A549 (cell line): ENCODE measurements around the gene LDLRAD4. TPM values are rescaled to one million over a fixed set of nuclear protein-coding genes. Genes with fewer than 3 reads are reported as not detected.

Experiments
- ATAC-seq, 2 experiments: fragments of 200-7000 bp in 1 of 2; fragments of >200 bp in 1 of 2; cut with Nextera tagmentation in 1 of 2; cut with Tn5 transposase in 1 of 2; 3 replicates each; pipeline versions ENCODE4 v1.8.0 to v1.9.1; 2018 to 2020; ENCODE audit warnings: mild to moderate bottlenecking in 1 of 2, moderate library complexity in 1 of 2
- CTCF ChIA-PET: fragments of 300-600 bp; sonication (Branson Sonifier 250); formaldehyde crosslinking; extraction: SDS; loops from one replicate; lab custom pipeline; 2021; ENCODE audit warnings: antibody characterized with exemption, inconsistent platforms; lab: Yijun Ruan, JAX
- POLR2A ChIA-PET: fragments of 350-600 bp; formaldehyde crosslinking; extraction: SDS; loops from one replicate; lab custom pipeline; 2021; ENCODE audit warnings: antibody characterized with exemption, inconsistent platforms; lab: Yijun Ruan, JAX
- DNase-seq, 2 experiments: peaks; one replicate each; pipeline versions ENCODE4 v3.0.0 to v3.0.0-alpha.2; 2011 to 2016; ENCODE audit warnings: low read depth in 1 of 2, low spot score in 1 of 2
- FAIRE-seq: peaks from 2 replicates; lab custom pipeline; 2011; peaks lifted over from hg19 to GRCh38; lab: Jason Lieb, UNC
- H3K27ac ChIP-seq, 2 experiments: fragments of >200 bp; sonication (Bioruptor Twin); formaldehyde crosslinking; 3 replicates each; pipeline ENCODE4 v1.5.1; 2016 to 2017
- H3K4me1 ChIP-seq: fragments of >200 bp; sonication (Bioruptor Twin); formaldehyde crosslinking; 3 replicates; pipeline ENCODE4 v1.6.1; 2016
- H3K4me2 ChIP-seq: fragments of >200 bp; sonication (Bioruptor Twin); formaldehyde crosslinking; 3 replicates; pipeline ENCODE4 v1.6.1; 2016
- H3K4me3 ChIP-seq: fragments of >200 bp; sonication (Bioruptor Twin); formaldehyde crosslinking; 3 replicates; pipeline ENCODE4 v1.5.1; 2016
- H3K9me3 ChIP-seq: fragments of >200 bp; sonication (Bioruptor Twin); formaldehyde crosslinking; 3 replicates; pipeline ENCODE4 v1.6.1; 2016
- CBX2 ChIP-seq: fragments of 200-600 bp; sonication (generic); IDR thresholded peaks from 2 replicates; pipeline ENCODE4 v1.6.1; 2016; ENCODE audit warnings: low read depth, mild to moderate bottlenecking, borderline replicate concordance
- CHD4 ChIP-seq: fragments of 200-600 bp; sonication (generic); IDR thresholded peaks from 2 replicates; pipeline ENCODE4 v1.6.1; 2016; ENCODE audit warnings: antibody characterized with exemption, mild to moderate bottlenecking, borderline replicate concordance
- CTCF ChIP-seq: fragments of >200 bp; sonication (Bioruptor Twin); formaldehyde crosslinking; IDR thresholded peaks from 3 replicates; pipeline ENCODE4 v1.5.1; 2016
- EHMT2 ChIP-seq: fragments of 200-600 bp; sonication (generic); IDR thresholded peaks from 2 replicates; pipeline ENCODE4 v1.6.1; 2016; ENCODE audit warnings: antibody characterized with exemption, low read depth, mild to moderate bottlenecking, moderate library complexity
- ESRRA ChIP-seq: fragments of 150-350 bp; IDR thresholded peaks from 2 replicates; pipeline ENCODE4 v1.6.1; 2014; ENCODE audit warnings: mild to moderate bottlenecking, low read length, borderline replicate concordance
- FOSB ChIP-seq: fragments of 250-450 bp; sonication (Bioruptor Pico); IDR thresholded peaks from 2 replicates; pipeline ENCODE4 v1.5.0; 2020; ENCODE audit warnings: mild to moderate bottlenecking, moderate library complexity
- FOXS1 ChIP-seq: fragments of 250-450 bp; sonication (Bioruptor Pico); IDR thresholded peaks from 2 replicates; pipeline ENCODE4 v1.5.0; 2020; ENCODE audit warnings: mild to moderate bottlenecking, moderate library complexity
- GATA3 ChIP-seq: IDR thresholded peaks from 2 replicates; pipeline ENCODE4 v1.6.1; 2012; ENCODE audit warnings: borderline replicate concordance
- HES2 ChIP-seq: fragments of >200 bp; sonication (Bioruptor Twin); formaldehyde crosslinking; IDR thresholded peaks from 2 replicates; pipeline ENCODE4 v1.6.1; 2016
- HOXB13 ChIP-seq: fragments of 250-450 bp; sonication (Bioruptor Pico); IDR thresholded peaks from 2 replicates; pipeline ENCODE4 v1.5.0; 2020; ENCODE audit warnings: low read depth, mild to moderate bottlenecking, moderate library complexity
- HOXB5 ChIP-seq: fragments of 250-450 bp; sonication (Bioruptor Pico); IDR thresholded peaks from 2 replicates; pipeline ENCODE4 v1.5.0; 2020; ENCODE audit warnings: mild to moderate bottlenecking, moderate library complexity
- JUN ChIP-seq, 2 experiments: fragments of >200 bp; sonication (Bioruptor Twin); formaldehyde crosslinking; IDR thresholded peaks; 2 replicates in 1 of 2; 3 replicates in 1 of 2; pipeline ENCODE4 v1.6.1; 2016 to 2017
- KDM5A ChIP-seq: fragments of 200-600 bp; sonication (generic); IDR thresholded peaks from 2 replicates; pipeline ENCODE4 v1.6.1; 2016; ENCODE audit warnings: antibody characterized with exemption, mild to moderate bottlenecking
- MYC ChIP-seq: IDR thresholded peaks from 2 replicates; pipeline ENCODE4 v1.6.1; 2012; ENCODE audit warnings: mild to moderate bottlenecking, inconsistent platforms, low read length, improper control_type of control experiment, borderline replicate concordance
- NFE2L2 ChIP-seq: fragments of 150-350 bp; conservative IDR thresholded peaks from 2 replicates; pipeline ENCODE4 v1.6.1; 2014; ENCODE audit warnings: low read length
- NPAS2 ChIP-seq: fragments of 250-450 bp; sonication (Bioruptor Pico); IDR thresholded peaks from 2 replicates; pipeline ENCODE4 v1.8.0; 2022; ENCODE audit warnings: mild to moderate bottlenecking, moderate library complexity, borderline replicate concordance
- NR3C1 ChIP-seq: fragments of >200 bp; sonication (Bioruptor Twin); formaldehyde crosslinking; IDR thresholded peaks from 3 replicates; pipeline ENCODE4 v1.6.1; 2017
- PBX3 ChIP-seq: IDR thresholded peaks from 2 replicates; pipeline ENCODE4 v1.6.1; 2012
- PHF8 ChIP-seq: fragments of 200-600 bp; sonication (generic); IDR thresholded peaks from 2 replicates; pipeline ENCODE4 v1.6.1; 2016; ENCODE audit warnings: low read depth, mild to moderate bottlenecking, antibody characterized with exemption, moderate library complexity, borderline replicate concordance
- POLR2AphosphoS2 ChIP-seq: conservative IDR thresholded peaks from 2 replicates; pipeline ENCODE4 v1.6.1; 2012; ENCODE audit warnings: low read length, improper control_type of control experiment, inconsistent platforms
- RAD21 ChIP-seq, 2 experiments: fragments of >200 bp in 1 of 2; sonication (Bioruptor Twin) in 1 of 2; formaldehyde crosslinking in 1 of 2; IDR thresholded peaks in 1 of 2; conservative IDR thresholded peaks in 1 of 2; 2 replicates in 1 of 2; 3 replicates in 1 of 2; pipeline ENCODE4 v1.6.1; 2012 to 2018; ENCODE audit warnings: inconsistent platforms in 1 of 2
- RARB ChIP-seq: fragments of 250-450 bp; sonication (Bioruptor Pico); IDR thresholded peaks from 2 replicates; pipeline ENCODE4 v1.8.0; 2021; ENCODE audit warnings: mild to moderate bottlenecking, moderate library complexity
- RFX5 ChIP-seq: fragments of 450-650 bp; IDR thresholded peaks from 2 replicates; pipeline ENCODE4 v1.7.1; 2014; ENCODE audit warnings: antibody characterized with exemption, mild to moderate bottlenecking, moderate library complexity
- USF2 ChIP-seq: fragments of 450-650 bp; IDR thresholded peaks from 2 replicates; pipeline ENCODE4 v1.6.1; 2014; ENCODE audit warnings: antibody characterized with exemption
- ZC3H11A ChIP-seq: fragments of 450-650 bp; IDR thresholded peaks from 2 replicates; pipeline ENCODE4 v1.6.1; 2014; ENCODE audit warnings: antibody characterized with exemption, mild to moderate bottlenecking
- ZFP36 ChIP-seq: fragments of 450-650 bp; IDR thresholded peaks from 2 replicates; pipeline ENCODE4 v1.6.1; 2014; ENCODE audit warnings: borderline replicate concordance; ENCODE audit not compliant: partially characterized antibody
- WGBS: methylation state at CpG from one replicate; pipeline ENCODE4 v1.1.6; 2017; ENCODE audit errors: missing lambda C conversion rate; 5-methylcytosine and 5-hydroxymethylcytosine counted together
- polyA plus RNA-seq, 4 experiments: library from polyadenylated mRNA; depleted of rRNA in 3 of 4; stranded (reverse); fragments of >200 nt; fragmentation: RNase III in 1 of 4; extraction: RNeasy Plus Mini Kit Qiagen cat#74134 plus additional on column Dnase treatment in 1 of 4; gene quantifications; 2 replicates in 3 of 4; 3 replicates in 1 of 4; pipeline ENCODE4 v1.2.3, GENCODE V29; 2011 to 2017

Gene LDLRAD4
- polyA plus RNA-seq, 2 of the 4 experiments (the other 2 are of a cell fraction): 5.2 to 7.6 TPM

- FAIRE-seq (no peak), DNase-seq (no peak), ATAC-seq (no peak)
- no peak for TF ChIP-seq FOXS1 (CRISPR knock-in tag)
- no peak for TF ChIP-seq RAD21 (conservative IDR thresholded peaks at IDR 0.05 in 1 of 2, IDR thresholded peaks at IDR 0.05 in 1 of 2)
- TF ChIP-seq FOSB (CRISPR knock-in tag): no peak
- TF ChIP-seq POLR2AphosphoS2: no peak
- no peak for TF ChIP-seq USF2
- TF ChIP-seq ESRRA: no peak
- no peak for TF ChIP-seq PBX3
- no peak for TF ChIP-seq CTCF
- no peak for TF ChIP-seq KDM5A
- no peak for TF ChIP-seq PHF8
- no peak for TF ChIP-seq ZC3H11A
- TF ChIP-seq JUN (IDR thresholded peaks at IDR 0.05): no peak
- Histone ChIP-seq H3K4me1 (0 out of 3 replicates have a peak, but pooled peaks cover 3% of the 10 kb centered on the region), H3K4me2 (no peak overlapping the region), H3K9me3 (no peaks in the 10 kb centered on the region), H3K4me3 (no peak overlapping the region), H3K27ac (no peak overlapping the region)
- ChIA-PET POLR2A (no interaction called here), CTCF (no interaction called here)
- WGBS: 77% methylated on average over 5 of the region's 5 CpGs
These were observed 8.1 kb downstream of the LDLRAD4 start for GRCh38 chr18:13226533-13227144.

GRCh38 chr18:13227910-13228309 is 9.3 kb downstream of the LDLRAD4 start:
- CTCF ChIA-PET: interaction anchor here (1.1 kb wide), 1 partner anchor 12 kb away, joined by 4 read pairs; no protein-coding TSS in a partner anchor
- POLR2A ChIA-PET: no interaction called here
- ATAC-seq: no peak

GRCh38 chr18:13229001-13229671 is 10.6 kb downstream of the LDLRAD4 start:
- Histone ChIP-seq H3K4me2 (no peak overlapping the region), H3K9me3 (no peaks in the 10 kb centered on the region), H3K4me1 (no peaks in the 10 kb centered on the region), H3K27ac (no peak overlapping the region), H3K4me3 (no peak overlapping the region)
- FAIRE-seq (no peak), ATAC-seq (no peak), DNase-seq (no peak)
- CTCF ChIA-PET: interaction anchor here (1.1 kb wide), 1 partner anchor 13 kb away, joined by 4 read pairs; no protein-coding TSS in a partner anchor
- POLR2A ChIA-PET: no interaction called here
- whole genome bisulfite sequencing: 81% methylated on average over 5 of the region's 13 CpGs
- no peak for TF ChIP-seq CHD4
- TF ChIP-seq HES2: no peak
- no peak for TF ChIP-seq POLR2AphosphoS2
- no peak for TF ChIP-seq RFX5
- TF ChIP-seq HOXB13 (CRISPR knock-in tag): no peak
- TF ChIP-seq NFE2L2: no peak
- no peak for TF ChIP-seq ESRRA
- no peak for TF ChIP-seq KDM5A
- no peak for TF ChIP-seq RAD21 (conservative IDR thresholded peaks at IDR 0.05 in 1 of 2, IDR thresholded peaks at IDR 0.05 in 1 of 2)
- no peak for TF ChIP-seq GATA3
- no peak for TF ChIP-seq CBX2
- no peak for TF ChIP-seq MYC
- TF ChIP-seq ZFP36: no peak
- TF ChIP-seq NPAS2 (CRISPR knock-in tag): no peak
- no peak for TF ChIP-seq RARB (CRISPR knock-in tag)
- no peak for TF ChIP-seq ZC3H11A
- no peak for TF ChIP-seq HOXB5

More at GRCh38 chr18:13227910-13228309, 9.3 kb downstream of the LDLRAD4 start:
- DNase-seq: no peak
- Histone ChIP-seq H3K9me3 (no peaks in the 10 kb centered on the region), H3K4me1 (no peaks in the 10 kb centered on the region), H3K4me2 (no peak overlapping the region), H3K27ac (no peak overlapping the region), H3K4me3 (no peak overlapping the region)
- no peak for FAIRE-seq
- 82% methylated on average over 5 of the region's 6 CpGs for WGBS
- TF ChIP-seq NR3C1 (no peak), EHMT2 (no peak)
